Forelimb muscle (tissue), 1 donor: Measurements from ENCODE around the gene SV2A. TPM values are rescaled to one million over a fixed set of nuclear protein-coding genes. Genes with fewer than 3 reads are reported as not detected.
"Not testable (repeated sequence)": the region's sequence is repeated elsewhere in the genome, so short reads cannot be mapped to it uniquely, and the experiment has no call there.

Experiments
- DNase-seq: peaks from one replicate; pipeline ENCODE4 v3.0.0-alpha.2; 2013; ENCODE audit warnings: low read depth
- polyA plus RNA-seq: library from polyadenylated mRNA; unstranded; fragments of 120-200 nt; gene quantifications from one replicate; pipeline ENCODE4 v1.2.1, GENCODE V29; 2013; ENCODE audit not compliant: insufficient read length

The SV2A gene
- 3.1 TPM for polyA plus RNA-seq

DNA sequence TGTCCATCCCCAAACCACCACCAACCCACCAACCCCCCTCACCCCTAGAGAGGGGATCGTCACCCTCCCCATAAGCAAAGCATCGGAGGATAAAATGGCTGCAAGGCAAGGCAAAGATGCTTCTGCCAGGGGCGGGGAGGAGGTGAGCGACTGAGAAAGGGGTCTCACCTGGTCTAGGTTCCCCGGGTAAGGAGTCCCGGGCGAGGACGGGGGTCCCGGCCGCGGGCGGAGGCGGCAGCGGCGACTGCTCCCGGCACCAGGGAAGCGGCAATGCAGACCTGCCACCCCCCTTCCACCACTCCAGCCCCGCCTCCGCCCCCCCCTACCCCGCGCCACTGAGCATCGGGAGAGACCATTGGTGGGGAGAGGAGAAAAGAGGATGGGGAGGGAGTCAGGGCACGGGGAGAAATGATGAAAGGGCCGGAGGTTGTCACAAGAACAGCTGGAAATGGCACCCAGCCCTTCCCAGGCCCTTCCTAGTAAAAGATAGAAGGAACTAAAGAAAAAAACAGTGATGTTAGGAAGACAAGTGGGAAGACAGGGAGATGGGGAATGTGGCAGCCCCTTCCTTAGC, at the start of gene SV2A:
SV2A (minus strand) TSS at position 274 of the 574 bp plus-strand sequence. CDS start 4,004 bp downstream, outside the sequence.
- DNase-seq, result no peak

DNA sequence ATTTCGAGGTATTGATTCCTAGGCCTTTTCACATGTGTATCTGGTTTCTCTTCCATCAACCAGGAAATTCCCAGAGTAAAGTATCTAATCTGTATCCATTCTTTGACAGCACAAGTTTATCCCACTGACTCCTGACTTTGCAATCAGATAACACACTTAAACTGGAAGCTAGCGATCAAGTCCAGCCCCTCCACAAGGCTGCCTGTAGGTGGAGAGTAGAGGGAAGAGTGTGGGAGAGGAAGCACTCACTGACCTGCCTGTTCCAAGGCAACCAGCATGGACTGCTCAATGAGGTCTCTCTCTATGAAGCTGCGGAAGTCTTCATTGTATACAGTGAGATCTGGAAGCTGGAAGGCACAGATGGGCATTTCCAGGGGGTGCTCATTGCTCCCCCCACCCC, 49.4 kb upstream of the SV2A start:
- no peak for DNase-seq

DNA sequence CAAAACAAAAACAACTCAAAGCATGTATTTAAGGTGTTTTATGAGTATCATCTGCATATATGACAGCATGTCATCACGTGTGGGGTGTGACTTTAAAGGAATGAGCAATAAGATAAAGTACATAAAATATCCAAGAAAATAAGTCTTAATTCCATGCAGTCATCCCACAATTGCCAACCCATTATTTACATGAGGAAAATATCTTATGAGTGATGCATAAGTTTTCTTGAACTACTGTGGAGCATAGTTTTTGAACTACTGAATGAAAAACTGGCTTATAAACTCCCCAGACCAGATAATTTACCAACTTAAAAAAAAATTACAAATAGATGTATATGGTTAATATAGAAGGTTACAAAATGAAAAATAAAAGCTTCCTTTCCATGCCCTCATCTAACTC, 48.8 kb upstream of the SV2A start:
- DNase-seq, result no peak

- no peak for DNase-seq
These were observed 47.8 kb upstream of the SV2A start for GRCh38 chr1:149965440-149965839.

DNA sequence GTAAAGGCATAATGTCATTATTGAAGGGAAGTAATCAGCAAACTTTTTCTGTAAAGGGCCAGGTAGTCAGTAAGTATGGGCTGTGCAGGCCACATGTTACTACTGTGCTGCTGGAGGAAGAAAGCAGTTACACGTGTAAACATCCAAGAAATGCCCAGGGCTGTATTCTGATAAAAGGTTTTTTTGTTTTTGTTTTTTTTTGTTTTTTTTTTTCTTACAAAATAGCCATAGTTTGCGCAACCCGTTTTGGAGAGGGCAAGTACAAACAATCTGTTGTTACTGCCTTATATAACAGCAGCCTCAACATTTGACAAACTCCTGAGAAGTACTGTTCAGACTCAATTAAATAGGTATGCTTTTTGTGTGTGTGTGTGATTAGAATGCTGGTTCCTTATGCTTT, 45.7 kb upstream of the SV2A start:
- DNase-seq, result no peak

DNA sequence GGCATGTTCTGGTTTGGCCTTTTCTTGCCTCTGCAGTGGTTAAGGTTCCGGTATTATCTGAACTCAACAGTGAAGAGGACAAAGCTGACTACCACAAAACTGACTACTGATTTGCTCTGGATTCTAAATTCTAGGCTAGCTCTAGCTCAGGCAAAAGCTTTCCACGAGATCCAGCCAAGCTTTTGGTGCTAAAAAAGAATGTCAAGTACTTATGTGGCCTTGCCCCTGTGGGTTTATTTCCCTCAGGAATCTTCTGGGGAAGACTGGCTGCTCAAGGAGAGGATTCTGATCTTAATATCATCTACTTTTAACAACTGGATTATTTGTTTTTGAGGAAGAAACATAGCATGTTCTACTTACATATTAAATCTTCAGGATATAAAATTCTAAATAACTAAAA, 45.1 kb upstream of the SV2A start:
- DNase-seq, result no peak

- peak; percentile 51 for DNase-seq
These were observed 44.5 kb upstream of the SV2A start for GRCh38 chr1:149962039-149962647.

- DNase-seq, result not testable (repeated sequence)
These were observed 39.9 kb upstream of the SV2A start for GRCh38 chr1:149957548-149957947.

- no peak for DNase-seq
These were observed 32.3 kb upstream of the SV2A start for GRCh38 chr1:149949911-149950310.

- no peak for DNase-seq
These were observed 27.6 kb upstream of the SV2A start for GRCh38 chr1:149945206-149945605.

DNA sequence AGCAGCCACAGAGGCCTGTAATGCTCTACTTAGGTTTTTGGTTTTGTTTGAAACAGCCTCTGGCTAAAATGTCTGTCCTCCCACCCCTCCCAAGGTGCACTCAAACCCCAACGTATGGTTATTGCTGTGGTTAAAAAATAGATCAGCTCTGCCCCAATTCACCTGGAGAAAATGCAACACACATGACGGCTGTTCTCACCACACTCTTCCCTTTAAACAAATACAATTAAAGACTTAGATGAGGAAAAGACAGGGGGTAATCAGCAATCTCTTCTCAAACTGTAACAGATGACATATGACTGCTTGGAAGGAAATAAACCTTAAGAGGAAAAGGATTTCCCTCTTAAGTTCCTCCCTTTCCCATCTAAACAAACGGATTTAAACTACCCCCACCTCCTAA, 25.2 kb upstream of the SV2A start:
- DNase-seq, result no peak

DNA sequence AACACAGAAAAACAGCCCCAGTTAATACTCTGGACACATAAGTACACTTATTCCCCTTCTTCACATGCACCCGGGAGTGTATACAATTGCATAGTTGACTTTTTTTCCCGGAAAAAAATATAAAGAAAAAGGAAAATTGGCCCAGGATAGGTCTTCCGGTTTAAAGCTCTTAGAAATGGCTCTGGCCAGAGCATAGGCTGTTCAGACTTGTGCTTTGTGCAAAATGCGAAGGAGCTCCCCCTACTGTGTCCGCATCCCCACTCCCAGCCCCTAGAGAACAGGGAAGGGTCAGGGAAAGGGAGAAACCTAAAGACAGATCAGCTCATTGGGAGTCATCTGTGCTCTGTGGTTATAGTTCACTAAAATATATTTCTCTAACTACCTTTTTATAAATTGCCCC, 24.6 kb upstream of the SV2A start:
- no peak for DNase-seq

- DNase-seq, result no peak
These were observed 22.8 kb upstream of the SV2A start for GRCh38 chr1:149940427-149940826.

- DNase-seq, result not testable (repeated sequence)
These were observed 21.0 kb upstream of the SV2A start for GRCh38 chr1:149938668-149939003.

GRCh38 chr1:149937759-149938158, 20.1 kb upstream of the SV2A start:
- no peak for DNase-seq

GRCh38 chr1:149936992-149937705, 19.5 kb upstream of the SV2A start:
- no peak for DNase-seq

DNA sequence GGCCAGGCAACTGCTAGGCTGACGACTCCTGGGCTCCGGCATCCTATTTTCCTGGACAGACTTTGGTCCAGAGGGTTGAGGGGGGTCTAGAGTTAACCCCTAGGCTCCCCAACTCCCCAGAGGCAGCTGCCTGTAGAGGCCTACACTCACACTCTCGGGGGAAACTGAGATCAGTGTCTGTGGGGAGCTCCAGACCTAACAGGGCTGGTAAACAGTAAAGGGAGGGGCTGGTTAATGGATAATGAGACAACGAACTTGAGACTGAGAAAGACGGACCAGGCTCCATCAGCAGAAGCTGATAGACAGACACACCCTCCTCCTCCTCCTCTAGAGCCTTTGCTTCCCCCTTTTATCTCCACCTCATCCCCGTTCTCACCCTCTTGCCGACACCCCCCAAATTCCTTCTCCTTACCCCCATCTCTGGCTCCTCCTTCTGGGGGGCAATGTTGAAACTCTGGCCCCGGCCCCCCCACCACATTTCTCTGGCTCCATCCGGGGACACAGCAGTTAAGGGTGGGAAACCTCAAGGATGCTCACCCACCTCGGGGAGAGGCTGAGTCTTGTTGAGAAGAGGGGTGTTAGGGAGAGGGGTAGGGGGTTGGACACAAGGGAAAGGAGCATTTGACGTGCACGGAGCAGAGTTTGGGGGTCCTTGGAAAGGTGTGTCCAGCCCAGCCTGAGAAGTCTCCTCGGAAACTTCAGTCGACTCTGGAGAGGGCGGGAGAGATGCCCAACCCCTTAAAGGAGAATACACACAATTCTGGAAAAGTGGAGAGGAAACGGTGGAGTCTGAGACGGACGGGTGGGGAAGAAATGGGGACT, 18.7 kb upstream of the SV2A start, which contains the start of gene MTMR11:
MTMR11 (minus strand) TSS at position 710 of the 822 bp plus-strand sequence; CDS start at position 478, 232 bp downstream.
- DNase-seq, result no peak

DNA sequence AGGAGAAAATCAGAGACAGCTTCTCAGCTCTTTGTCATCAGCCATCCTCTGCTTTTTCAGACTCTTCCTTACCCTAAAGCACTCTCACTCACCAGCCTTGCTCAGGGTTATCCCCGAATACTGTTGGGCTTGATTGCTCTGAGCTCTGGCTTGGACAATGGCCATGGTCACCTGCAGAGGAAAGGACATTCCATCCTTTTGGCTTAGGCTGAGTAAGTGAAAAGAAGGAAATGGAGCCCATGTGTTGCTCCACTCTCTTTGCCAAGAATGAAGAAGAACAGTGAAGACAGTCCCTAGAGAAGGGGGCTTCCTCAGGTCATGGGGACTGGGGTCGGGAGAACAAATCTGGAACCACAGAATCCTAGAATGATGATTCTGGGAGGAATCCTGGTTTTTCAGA, 16.7 kb upstream of the SV2A start:
- DNase-seq, result no peak

- no peak for DNase-seq
These were observed 15.6 kb upstream of the SV2A start for GRCh38 chr1:149933208-149933607.

DNA sequence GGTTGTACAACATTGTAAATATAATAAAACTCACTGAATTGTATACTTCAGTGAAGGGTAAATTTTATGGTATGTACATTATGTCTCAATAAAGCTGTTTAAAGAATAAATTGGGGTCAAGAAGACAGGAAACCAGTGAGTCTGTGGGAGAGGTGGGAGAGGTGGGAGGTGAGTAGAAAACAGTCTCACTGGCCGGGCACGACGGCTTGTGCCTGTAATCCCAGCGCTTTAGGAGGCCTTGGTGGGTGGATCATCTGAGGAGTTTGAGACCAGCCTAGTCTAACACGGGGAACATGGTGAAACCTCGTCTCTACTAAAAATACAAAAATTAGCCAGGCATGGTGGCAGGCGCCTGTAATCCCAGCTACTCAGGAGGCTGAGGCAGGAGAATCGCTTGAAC, 14.8 kb upstream of the SV2A start:
- no peak for DNase-seq

DNA sequence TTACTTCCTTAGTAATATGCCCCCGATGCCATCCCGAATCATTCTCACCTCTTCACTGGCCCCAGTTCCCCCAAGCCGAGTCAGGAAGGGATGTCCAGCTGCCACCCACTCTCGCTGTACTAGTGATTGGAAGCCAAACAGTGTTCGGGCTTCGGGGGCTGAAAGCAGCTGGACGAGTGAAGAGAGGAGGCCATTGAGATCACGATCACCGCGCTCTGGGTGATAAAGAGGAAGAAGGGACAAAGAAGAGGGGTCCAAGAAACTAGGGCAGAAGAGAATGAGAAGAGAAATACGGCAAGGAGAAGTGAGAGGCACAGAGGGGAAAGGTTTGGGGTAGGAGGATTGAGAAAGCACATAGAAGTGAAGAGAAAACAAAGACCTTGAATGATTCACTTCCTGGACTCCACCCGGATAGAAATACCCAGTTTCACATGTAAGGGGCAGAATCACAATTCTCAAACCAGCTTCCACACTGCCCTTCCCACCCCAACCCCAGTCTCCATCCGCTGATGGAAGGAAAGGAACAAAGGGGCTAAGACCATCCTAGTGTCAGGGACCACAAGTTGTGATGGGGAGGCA, 13.7 kb upstream of the SV2A start:
- DNase-seq, result no peak

GRCh38 chr1:149929856-149930255, 12.2 kb upstream of the SV2A start:
- no peak for DNase-seq
